Measurements from ENCODE around the gene GPC5.
"Not testable (repeated sequence)": the region's sequence is repeated elsewhere in the genome, so short reads cannot be mapped to it uniquely, and the experiment has no call there.

GPC5 gene

DNA sequence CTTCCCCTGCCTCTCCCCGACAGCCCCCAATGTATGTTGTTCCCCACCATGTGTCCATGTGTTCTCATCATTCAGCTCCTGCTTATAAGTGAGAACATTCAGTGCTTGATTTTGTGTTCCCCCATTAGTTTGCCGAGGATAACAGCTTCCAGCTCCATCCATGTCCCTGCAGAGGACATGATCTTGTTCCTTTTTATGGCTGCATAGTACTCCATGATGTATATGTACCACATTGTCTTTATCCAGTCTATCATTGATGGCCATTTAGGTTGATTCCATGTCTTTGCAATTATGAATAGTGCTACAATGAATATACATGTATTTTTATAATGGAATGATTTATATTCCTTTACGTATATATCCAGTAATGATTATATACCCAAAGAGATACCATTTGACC is 399.9 kb downstream of the GPC5 start:
- not testable (repeated sequence) for DNase-seq

DNA sequence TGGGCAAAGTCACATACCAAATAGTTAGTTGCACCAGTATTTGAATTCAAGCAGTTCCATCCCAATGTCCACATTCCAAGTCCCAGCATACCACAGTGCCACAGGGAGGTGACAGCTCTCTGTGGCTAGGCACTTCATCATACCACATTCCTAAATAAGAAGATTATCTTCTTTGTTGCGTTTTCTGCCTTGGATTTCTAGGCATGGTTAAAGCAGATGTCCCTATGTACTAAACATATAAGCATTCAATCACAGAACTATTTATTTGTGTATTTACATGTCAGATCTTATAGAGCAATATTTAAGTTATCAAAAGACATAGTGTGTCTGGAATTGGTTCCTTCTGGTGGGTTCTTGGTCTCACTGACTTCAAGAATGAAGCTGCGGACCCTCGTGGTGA is 403.4 kb downstream of the GPC5 start:
- not testable (repeated sequence) for DNase-seq

DNA sequence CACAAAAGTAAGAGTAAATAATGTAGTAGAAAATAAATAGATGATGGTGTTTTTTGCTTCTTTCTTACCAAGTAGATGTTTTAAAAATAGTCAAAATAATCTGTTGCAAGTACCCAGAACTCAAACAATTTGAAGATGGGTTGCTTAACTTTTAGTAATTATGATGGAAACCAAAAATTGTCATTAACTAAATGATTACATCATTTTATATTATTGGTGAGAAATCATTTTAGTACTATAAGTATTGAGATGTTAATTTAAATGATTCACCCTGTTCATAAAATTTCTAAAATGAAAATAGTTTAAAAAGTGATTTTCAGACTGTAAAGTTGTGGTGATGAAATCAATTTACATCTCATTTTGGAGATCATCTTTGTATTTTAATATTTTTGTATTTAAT is 404.5 kb downstream of the GPC5 start:
- no peak for DNase-seq

DNA sequence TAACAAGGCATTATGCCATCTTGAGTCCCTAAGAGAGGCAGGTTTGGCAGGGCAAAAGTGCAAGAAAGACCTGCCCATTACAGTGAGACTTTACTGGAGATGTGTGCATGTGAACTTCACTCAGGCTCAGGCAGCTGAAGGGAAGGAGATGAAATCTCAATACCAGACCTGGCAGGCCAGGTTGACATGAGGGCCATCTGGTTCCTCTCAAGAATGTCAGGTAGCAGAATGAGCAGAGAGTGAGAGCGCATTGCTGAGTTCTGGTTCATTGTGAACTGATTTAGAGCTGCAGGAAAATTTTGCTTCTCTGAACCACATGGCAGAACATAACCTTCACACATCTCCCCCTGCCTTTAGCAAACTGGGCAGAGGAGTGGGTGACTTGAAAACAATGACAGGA is 406.3 kb downstream of the GPC5 start:
- no peak for DNase-seq

DNA sequence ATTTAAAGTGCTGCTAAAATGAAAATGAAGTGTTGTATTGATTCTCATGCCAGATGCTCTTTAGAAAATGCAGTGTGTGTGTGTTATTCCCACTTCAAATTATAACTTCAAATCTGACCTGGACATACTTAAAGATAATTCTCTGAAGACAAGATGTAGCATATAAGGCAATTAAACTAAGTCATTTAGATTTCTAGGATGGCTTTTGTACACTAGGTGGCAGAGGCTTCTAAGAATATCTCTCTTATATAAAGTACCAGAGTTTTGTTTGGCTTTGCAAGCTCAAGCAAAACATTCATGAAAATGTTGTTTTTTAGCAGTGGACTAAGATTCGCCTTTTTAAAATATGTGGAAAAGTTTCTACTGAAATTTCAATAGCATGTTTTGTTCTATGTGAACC is 407.2 kb downstream of the GPC5 start:
- DNase-seq: peak; percentile 7

DNA sequence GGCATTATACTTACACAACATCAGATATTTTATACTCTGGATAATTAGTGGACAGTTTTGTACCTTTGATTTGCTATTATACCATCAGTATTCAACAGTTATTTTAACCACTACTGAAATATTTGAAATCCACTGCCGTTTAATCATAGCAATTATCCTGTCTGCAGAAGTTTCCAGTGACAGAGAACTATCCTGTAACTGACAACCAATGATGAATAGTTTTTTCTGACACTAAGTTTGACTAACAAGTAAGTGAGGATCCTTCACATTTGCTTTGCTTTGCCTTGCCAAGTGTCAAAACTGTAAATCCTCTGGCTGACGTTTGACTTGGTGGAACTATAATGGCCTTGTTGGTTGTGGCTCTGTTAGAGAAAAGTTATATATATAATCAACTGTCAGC is 410.7 kb downstream of the GPC5 start:
- no peak for DNase-seq

DNA sequence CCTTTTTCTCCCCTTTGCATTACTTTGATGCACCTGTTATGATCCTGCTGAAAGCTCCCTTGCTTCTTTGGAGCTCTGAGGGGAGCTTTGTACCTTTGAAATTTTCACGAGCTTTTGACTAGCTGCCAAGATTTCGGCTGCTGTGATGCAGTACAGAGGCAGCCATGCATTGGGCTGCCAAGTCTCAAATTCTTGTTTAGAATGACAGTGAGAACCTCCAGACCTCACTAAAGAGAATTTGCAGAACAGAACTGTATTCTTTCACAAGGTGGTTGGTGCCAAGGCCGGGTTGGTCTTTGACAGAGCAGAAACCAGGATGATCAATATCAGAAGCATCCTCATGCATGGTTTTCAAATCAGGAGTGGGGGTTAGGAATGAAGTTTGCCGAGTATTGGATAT is 414.8 kb downstream of the GPC5 start:
- DNase-seq: no peak

DNA sequence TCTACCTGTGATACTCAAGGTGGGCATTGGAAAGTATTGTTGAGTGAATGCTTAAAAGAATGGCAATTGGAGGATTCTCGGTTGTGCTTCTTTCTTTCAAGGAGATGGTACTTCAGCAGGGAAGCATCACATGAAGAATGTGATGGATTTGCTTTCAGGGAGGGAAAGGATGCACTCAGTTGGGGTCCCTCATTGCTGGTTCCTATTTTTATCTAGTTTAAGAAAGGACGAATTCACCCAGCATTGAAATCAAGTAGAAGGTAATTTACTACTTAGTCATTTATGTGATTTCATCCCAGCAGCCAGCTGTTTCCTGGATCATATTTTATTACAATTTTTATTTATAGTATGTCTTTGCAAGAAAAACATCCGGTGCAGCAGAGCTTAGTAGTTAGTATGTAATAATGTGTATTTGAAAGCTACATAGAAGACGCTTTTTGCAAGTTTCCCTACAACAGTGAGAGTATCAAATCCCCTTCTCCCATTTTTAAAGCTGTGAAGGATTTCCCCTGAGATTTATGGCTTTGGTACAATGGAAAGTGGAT is 417.9 kb downstream of the GPC5 start:
- DNase-seq: no peak

DNA sequence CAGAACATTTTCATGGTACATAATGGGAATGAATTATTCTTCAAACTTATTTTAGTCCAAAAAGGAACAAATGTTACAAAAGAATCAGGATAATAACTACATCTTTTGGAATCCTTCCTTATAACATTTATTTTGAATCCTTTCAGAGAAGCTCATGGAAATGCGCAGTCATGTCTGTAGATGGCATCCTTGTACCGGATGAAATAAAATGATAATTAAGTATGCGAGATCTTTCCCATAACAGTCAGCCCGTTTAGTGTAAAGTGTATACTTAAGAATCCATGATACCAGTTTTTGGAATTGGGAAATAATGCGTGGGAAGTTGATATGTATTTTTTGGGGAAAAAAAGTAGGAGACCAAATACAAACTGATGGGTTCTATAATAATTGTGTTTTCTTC is 418.8 kb downstream of the GPC5 start:
- no peak for DNase-seq

DNA sequence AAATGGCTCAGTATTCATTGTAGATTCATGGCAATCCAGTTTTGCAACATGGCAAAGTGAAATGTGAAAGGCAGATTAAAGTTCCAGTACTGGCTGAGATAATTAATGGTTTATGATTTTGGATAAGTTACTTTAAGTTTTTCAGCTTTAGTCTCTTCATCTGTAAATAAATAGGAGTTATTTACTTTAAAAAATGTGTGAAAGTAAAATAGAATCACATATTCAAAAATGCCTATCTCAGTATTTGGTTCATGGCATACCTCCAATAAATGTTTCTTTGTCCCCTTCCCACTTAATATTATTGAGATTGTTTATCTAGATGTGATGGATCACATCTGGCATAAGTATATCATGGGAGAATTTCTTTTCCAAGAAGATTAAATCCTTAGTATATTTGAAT is 426.0 kb downstream of the GPC5 start:
- no peak for DNase-seq

DNA sequence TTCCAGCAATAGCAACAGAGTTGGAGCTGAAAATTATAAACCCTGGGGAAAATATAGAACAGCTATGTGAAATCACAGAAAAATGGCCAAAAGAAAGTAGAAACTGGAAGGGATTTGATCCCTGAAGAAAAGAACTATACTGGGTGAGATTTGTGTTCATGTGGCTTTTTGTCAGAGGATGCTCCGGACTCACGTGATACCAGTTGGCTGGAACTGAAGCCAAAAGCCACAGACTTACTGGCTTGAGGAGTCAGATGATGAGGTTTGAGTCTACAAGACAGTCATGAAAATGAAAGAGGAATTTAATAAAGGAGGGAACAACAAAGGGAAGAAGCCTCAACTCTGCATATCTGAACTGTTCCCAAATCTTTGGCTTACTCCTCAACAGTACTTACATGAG is 427.1 kb downstream of the GPC5 start:
- DNase-seq: no peak

DNA sequence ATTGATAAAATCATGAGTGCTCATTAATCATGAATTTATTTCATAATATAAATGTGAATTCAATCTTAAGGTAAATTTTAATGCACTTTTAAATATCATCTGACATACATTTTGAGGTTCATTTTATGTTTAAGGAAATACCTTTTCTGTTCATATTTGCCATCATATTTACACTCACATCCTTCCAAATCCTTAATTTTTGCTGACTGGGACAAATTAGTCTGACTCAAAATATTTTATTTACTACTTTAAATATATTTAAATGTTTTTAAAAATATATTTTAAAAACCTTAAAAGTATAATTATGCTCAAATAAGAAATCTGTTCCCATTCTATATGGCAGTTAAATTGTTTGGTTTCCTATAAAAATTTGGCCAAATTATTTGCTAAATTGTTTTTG is 438.1 kb downstream of the GPC5 start:
- no peak for DNase-seq

DNA sequence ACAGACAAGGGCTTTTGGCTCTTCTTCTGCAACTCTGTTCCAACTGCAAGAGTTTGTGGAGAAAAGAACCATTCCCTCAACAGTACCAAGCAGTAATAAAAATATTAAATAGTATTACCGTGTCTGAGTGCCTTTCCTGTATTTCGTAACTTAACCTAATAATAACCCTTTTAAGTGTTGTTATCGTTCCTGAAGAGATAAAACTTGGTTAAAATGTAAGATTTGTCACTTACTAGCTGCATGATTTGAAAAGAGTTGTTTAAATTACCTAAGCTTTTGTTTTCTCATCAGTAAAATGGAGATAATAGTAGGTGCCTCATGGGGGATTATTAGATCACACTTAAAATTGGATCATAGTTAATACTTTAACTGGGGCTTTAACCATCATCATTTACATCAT is 447.2 kb downstream of the GPC5 start:
- no peak for DNase-seq

DNA sequence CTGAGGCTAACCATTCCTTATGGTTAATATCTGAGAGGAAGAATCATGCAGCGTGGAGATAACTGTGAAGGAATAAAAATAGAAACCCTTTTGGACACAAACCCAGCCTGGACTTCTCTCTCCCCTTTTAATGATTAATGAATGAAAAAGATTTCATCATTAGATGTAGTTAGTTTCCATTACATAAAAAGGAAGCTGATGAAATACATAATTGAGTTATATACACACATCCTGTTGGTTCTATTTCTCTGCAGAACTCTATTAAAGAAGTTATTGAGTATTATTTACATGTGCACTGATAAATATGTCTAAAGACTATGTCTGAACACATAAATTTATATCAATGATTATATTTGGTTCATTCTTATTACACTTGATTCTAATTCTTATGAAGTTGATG is 465.3 kb downstream of the GPC5 start:
- DNase-seq: no peak

DNA sequence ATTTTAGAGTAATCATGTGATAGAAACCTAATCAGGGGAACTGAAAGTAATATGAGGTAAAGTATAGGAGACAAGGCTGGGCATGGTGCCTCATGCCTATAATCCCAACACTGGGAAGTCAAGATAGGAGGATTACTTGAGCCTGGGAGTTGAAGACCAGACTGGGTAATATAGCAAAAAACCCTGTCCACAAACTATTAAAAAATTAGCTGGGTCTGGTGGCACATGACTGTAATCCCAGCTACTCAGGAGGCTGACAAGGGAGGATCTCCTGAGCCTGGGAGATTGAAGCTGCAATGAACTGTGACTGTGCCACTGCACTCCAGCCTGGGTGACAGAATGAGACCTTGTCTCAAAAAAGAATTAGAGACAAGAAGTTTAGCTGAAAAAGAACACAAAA is 469.9 kb downstream of the GPC5 start:
- DNase-seq: no peak

DNA sequence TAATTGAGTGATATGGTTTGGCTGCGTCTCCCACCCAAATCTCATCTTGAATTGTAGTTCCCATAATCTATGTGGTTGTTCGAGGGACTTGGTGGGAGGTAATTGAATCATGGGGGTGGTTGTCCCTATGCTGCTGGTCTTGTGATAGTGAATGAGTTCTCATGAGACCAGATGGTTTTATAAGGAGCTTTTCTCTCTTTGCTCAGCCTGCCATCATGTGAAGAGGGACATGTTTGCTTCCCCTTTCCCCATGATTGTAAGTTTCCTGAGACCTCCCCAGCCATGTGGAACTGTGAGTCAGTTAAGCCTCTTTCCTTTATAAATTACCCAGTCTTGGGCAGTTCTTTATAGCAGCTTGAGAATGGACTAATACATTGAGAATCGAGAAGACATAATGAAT is 480.1 kb downstream of the GPC5 start:
- no peak for DNase-seq

DNA sequence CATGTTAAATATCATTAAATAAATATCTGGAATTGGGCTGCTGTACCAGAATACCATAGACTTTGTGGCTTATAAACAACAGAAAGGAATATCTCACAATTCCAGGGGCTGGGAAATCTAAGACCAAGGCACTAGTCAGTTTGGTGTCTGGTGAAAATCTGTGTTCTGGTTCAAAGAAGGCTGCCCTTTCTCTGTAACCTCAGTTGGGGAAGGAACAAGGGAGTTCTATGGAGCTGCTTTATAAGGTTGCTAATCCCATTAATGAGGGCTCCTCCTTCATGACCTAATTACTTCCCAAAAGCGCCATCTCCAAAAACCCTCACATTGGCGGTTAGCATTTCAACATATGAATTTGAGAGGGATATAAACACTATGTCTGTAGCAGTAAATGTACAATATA is 480.9 kb downstream of the GPC5 start:
- DNase-seq: no peak

DNA sequence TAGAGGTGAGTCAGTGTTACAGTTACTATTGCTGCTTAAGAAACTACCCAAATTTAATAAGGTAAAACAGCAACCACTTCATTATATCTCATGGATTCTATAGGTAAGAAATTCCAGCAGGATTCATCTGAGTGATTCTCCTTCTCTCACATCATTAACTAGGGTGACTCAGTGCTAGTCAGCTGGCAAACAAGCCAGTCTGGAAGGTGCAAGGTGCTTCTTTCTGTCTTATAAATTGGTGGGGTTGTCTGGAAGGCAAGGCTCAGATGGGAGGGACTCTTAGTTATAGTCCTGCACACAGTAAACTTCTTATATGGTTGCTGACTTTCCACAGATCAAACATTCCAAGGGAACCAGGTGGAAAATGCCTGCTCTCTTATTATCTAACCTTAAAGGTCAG is 484.5 kb downstream of the GPC5 start:
- DNase-seq: no peak

DNA sequence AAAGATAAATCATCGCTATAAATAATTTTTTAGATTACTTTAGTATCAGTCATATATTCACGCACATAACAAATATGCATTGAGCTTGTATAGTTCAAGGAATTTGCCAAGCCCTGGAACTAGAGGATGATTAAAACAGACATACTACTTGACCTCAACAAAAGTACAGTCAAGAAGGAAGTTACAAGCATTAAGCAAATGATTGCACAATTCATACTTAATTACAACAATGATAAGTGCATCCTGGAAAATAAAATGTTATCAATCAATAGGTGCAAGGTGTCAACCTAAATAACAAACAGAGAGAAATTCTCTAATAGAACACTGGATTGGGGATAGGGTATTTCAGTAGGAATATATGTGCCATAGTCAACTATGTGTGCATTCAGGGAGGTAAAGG is 491.2 kb downstream of the GPC5 start:
- DNase-seq: no peak

DNA sequence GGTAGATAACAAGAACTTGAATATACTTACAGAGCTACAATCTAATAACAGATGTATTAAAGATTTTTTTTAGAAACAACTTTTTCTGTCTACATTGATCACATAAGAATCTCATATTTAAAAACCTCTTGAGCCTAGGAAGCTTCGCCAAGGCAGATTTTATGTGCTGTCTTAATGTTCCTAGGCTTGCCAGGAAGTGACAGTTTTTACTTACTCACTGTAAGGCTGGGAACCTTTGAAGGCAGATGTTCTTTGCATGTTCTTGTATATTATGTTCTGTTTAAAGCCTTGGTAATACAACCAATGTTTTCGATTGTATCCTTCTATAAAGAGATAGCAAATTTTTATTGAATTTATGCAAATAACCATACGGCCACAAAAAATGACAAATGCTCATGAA is 492.7 kb downstream of the GPC5 start:
- no peak for DNase-seq

DNA sequence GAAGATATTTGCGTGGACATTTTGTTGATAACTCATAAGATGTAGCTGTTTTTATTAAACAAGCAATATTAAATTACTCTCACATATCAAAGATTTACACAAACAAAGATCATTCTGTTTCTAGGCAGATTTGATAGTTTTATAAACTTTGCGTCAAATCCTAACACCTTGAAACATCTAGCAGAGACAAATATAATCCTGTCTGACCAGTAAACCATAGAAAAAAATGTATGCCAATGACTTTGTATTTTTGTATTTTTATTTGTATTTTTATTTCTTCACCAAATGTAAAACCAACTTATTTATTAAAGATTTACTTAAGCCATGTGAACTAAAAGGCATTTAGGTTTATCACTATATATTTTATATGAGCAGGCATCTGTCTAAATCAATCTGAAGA is 494.6 kb downstream of the GPC5 start:
- no peak for DNase-seq

DNA sequence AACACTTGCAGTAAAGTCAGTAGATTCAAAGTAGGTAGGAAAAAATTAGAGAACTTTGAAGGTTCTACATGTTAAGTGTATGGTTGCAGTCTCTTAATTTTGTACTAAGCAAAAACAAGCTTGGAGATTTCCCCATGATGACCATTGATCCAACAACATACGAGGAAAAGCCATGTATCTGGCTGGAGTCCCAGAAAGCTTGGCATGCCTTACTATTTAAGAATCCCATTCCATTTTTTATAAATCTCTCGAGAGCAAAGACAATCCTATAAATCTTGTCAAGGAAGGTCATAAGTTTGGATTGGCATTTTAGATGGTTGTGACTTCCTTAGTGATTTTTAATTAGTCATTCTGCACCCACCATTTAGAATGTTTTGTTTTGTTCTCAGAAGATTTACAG is 495.9 kb downstream of the GPC5 start:
- DNase-seq: no peak

DNA sequence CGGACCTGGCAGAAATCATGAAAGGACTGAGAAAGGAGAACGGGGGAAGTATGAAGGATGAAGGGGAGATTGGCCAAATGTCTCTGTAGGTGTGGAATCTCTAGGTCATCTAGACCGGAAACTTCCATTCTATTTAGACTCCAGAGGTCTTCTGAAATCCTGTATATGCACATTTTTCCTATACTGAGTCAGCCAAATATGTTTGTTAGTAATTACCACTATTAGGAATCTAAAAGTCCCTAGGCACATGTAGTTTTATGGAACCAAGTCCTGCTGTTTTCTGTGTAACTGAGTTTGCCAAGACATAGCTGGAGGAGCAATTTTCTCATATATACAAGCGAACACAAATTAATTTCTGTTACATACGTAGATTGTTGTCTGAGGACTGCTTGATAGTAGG is 498.1 kb downstream of the GPC5 start:
- no peak for DNase-seq

DNA sequence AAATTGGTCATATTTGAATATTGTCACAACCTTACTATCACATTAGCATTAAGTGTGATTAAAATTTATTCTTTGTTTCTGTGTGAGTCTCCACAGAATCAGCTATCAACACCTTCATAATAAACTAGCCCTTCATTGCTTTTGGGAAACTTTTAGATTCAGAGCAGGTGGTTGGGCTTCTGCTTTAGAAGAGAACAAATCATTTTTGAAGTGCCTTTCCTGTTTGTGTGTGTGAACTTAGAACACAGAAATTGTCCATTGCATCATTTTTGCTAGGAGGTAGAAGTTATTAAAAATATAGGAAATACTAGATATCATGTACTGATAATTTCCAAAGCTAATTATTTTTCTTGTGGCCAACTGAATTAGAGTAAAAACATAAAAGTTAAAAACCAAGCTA is 500.6 kb downstream of the GPC5 start:
- DNase-seq: not testable (repeated sequence)

DNA sequence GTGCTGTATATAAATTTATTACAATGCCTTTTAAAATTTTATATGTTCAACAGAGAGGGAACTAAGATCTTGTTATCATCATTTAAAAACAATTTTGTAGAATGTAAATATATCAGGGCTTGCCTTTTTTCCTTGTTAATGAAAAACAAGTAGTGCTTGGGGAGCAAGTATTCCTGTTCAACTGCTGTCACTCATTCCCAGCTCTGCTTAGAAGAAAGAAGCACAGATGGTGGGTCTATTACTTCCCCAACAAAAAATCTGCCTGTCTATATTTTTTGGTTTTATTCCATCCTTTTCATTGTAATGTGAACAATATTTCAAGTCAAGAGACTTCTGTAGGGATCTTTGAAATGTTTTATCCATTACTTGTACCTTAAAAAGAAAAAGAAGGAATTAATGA is 503.9 kb downstream of the GPC5 start:
- DNase-seq: no peak

DNA sequence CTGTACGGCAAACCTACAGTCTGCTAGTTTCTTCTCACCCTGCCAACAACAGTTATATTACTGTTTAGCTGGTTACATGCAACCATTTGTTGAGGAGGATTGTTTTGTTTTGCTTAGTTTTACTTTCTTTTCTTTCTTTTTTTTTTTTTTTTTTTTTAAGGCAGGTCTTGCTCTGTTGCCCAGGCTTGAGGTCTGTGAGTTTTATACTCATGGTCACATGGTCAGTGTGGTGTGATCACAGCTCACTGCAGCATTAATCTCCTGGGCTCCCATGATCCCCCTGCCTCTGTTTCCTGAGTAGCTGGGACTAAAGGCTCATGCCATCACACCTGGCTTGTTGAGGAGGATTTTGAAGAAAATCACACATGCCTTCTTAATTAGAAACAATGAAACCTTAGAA is 505.6 kb downstream of the GPC5 start:
- no peak for DNase-seq

All from RPMI8226 (cell line).